GM12801 (cell line): ENCODE measurements around the gene ACSL1.

Source experiments
- CTCF ChIP-seq: IDR thresholded peaks from one replicate; pipeline ENCODE4 v1.5.1; 2011; ENCODE audit warnings: control low read depth; ENCODE audit not compliant: insufficient read length; ENCODE audit errors: extremely low read depth

ACSL1 gene

GRCh38 chr4:184769141-184769765 lies 56.5 kb downstream of the ACSL1 start:
- no peak for TF ChIP-seq CTCF

GRCh38 chr4:184768296-184768695 lies 57.5 kb downstream of the ACSL1 start:
- no peak for TF ChIP-seq CTCF

- no peak for TF ChIP-seq CTCF
Measured at GRCh38 chr4:184766446-184766845, 59.3 kb downstream of the ACSL1 start.

GRCh38 chr4:184765473-184766340 lies 60.1 kb downstream of the ACSL1 start:
- no peak for TF ChIP-seq CTCF

GRCh38 chr4:184764601-184765000 lies 61.2 kb downstream of the ACSL1 start:
- no peak for TF ChIP-seq CTCF

- TF ChIP-seq CTCF = no peak
Measured at GRCh38 chr4:184763150-184763780, 62.5 kb downstream of the ACSL1 start.

GRCh38 chr4:184762100-184762499 lies 63.7 kb downstream of the ACSL1 start:
- no peak for TF ChIP-seq CTCF
